ENCODE results near the gene CYTH2.

CYTH2 gene

DNA sequence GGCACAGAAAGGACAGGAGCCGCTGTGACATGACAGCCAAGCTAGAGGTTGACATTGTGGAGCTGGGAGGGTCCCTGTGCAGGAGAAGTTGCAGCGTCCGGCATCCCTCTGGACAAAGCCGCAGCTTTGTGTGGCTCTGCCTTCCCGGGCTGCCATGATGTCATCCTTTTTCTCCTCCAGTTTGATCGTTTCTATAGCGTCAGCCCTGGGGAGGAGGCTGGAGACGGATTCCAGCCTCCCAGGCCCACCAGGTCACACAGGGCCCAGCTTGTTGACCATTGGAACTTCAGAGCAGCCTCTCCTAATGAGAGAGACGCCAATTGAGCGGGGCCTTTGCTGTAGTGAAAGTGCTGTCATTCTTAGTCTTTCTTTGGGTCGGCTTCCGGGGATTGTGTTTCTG, 17.5 kb upstream of the CYTH2 start:
- H3K4me3 ChIP-seq (ENCODE audit: low read depth, low read length): no peak overlapping the region
- H3K27ac ChIP-seq (ENCODE audit: extremely low read depth, low read depth, low read length): no peak overlapping the region
- no peaks in the 10 kb centered on the region for H3K9me3 ChIP-seq (ENCODE audit: control insufficient read depth, insufficient read depth, low read depth, low read length)
- no peaks in the 10 kb centered on the region; the same call in 1 of the 2 replicates for H3K4me1 ChIP-seq (ENCODE audit: control insufficient read depth, insufficient read depth, low read length)
- CTCF ChIA-PET: no interaction called here
- POLR2A ChIA-PET: interaction anchor here (0.7 to 1.3 kb wide), 5 partner anchors 11 to 89 kb away, joined by 3 to 4 read pairs (median 3); partner anchors contain the start of genes SYNGR4 and TMEM143
- peaks cover 66 to 94% of the 10 kb centered on the region in 2 experiments for H3K36me3 ChIP-seq (ENCODE audit: control insufficient read depth in 2 of 2, insufficient read depth in 1 of 2, low read length in 2 of 2)
- no peak for TF ChIP-seq ZNF658 (tag by site-specific recombination; IDR thresholded peaks at IDR 0.05)
- TF ChIP-seq, protein P1, sequence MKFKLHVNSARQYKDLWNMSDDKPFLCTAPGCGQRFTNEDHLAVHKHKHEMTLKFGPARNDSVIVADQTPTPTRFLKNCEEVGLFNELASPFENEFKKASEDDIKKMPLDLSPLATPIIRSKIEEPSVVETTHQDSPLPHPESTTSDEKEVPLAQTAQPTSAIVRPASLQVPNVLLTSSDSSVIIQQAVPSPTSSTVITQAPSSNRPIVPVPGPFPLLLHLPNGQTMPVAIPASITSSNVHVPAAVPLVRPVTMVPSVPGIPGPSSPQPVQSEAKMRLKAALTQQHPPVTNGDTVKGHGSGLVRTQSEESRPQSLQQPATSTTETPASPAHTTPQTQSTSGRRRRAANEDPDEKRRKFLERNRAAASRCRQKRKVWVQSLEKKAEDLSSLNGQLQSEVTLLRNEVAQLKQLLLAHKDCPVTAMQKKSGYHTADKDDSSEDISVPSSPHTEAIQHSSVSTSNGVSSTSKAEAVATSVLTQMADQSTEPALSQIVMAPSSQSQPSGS (tag by site-specific recombination; IDR thresholded peaks at IDR 0.05; ENCODE audit: low read depth): peak; percentile 42; the same call in 1 of the 2 replicates

DNA sequence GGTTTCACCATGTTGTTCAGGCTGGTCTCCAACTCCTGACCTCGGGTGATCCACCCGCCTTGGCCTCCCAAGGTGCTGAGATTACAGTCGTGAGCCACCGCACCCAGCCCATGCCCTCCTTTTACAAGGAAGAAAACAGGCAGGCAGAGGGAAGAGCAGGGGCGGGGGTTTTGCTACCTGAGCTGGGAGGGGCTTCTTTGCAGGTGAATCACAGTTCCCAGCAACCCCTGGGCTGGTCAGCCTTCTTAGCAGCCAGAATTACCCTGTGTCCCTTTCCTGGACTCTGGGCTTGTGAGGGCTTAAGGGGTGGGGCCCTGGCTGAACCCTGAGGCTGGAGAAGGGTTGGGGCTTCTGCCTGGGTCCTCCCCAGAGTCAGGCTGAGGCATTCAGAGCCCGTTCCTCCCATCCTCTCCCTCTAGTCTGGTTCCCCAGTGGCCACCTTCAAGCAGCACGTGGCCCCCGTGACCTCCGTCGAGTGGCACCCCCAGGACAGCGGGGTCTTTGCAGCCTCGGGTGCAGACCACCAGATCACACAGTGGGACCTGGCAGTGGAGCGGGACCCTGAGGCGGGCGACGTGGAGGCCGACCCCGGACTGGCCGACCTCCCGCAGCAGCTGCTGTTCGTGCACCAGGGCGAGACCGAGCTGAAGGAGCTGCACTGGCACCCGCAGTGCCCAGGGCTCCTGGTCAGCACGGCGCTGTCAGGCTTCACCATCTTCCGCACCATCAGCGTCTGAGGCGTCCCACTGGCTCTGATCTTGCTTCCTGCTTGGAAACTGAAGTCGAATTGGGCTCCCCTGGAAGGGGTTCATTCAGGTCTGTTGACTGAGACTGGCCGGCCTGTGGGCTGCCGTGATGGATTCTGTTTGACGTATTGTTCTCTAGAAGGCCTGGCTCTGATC, 16.6 kb upstream of the CYTH2 start:
- no peaks in the 10 kb centered on the region for H3K9me3 ChIP-seq (ENCODE audit: control insufficient read depth, insufficient read depth, low read depth, low read length)

DNA sequence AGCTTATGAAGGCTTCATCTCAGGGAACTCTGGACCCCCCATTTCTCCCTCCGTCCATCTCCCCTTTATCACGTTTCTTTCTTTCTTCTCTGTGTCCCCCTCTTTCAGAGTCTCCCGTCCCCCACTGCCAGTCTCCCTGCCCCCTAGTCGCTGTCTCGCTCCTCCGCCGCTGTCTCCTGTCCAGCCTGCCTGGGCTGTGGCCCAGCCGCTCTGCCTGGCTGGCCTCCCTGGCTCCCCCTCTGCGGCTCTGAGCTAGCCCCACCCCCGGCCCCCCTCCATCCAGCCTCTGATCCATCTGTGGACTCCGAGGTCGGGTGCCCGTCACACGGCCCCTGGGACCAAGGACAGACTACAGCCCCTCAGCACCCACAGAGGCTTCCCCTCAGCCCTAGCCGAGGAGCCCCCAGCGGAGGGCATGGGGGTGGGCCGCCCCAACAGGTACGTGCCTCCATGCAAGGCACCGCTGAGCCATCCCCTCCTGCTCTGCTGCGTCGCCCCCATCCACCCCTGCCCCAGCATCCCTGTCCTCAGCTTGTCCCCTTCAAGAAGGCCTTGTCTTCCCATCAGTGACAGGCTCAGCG, 14.9 kb upstream of the CYTH2 start:
- no peak overlapping the region for H3K27ac ChIP-seq (ENCODE audit: extremely low read depth, low read depth, low read length)
- H3K36me3 ChIP-seq (ENCODE audit: control insufficient read depth in 2 of 2, insufficient read depth in 1 of 2, low read length in 2 of 2): peaks cover 56 to 83% of the 10 kb centered on the region in 2 experiments; a peak in 2 of 3 replicates
- CTCF ChIA-PET: no interaction called here
- POLR2A ChIA-PET: interaction anchor here (0.5 to 0.7 kb wide), 2 partner anchors 23 to 39 kb away, joined by 5 to 11 read pairs; no protein-coding TSS in a partner anchor
- TF ChIP-seq SP7 (tag by site-specific recombination; IDR thresholded peaks at IDR 0.05): no peak
- TF ChIP-seq, protein P2, sequence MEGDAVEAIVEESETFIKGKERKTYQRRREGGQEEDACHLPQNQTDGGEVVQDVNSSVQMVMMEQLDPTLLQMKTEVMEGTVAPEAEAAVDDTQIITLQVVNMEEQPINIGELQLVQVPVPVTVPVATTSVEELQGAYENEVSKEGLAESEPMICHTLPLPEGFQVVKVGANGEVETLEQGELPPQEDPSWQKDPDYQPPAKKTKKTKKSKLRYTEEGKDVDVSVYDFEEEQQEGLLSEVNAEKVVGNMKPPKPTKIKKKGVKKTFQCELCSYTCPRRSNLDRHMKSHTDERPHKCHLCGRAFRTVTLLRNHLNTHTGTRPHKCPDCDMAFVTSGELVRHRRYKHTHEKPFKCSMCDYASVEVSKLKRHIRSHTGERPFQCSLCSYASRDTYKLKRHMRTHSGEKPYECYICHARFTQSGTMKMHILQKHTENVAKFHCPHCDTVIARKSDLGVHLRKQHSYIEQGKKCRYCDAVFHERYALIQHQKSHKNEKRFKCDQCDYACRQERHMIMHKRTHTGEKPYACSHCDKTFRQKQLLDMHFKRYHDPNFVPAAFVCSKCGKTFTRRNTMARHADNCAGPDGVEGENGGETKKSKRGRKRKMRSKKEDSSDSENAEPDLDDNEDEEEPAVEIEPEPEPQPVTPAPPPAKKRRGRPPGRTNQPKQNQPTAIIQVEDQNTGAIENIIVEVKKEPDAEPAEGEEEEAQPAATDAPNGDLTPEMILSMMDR (tag by site-specific recombination; IDR thresholded peaks at IDR 0.05): no peak
- TF ChIP-seq HOXA7 (CRISPR knock-in tag; IDR thresholded peaks at IDR 0.05; ENCODE audit: borderline replicate concordance): no peak
- H3K4me3 ChIP-seq (ENCODE audit: low read depth, low read length): no peak overlapping the region
- H3K4me1 ChIP-seq (ENCODE audit: control insufficient read depth, insufficient read depth, low read length): no peaks in the 10 kb centered on the region
- no peaks in the 10 kb centered on the region for H3K9me3 ChIP-seq (ENCODE audit: control insufficient read depth, insufficient read depth, low read depth, low read length)

More for the DNA sequence above, 16.6 kb upstream of the CYTH2 start:
- Histone ChIP-seq H3K4me3 (ENCODE audit: low read depth, low read length) (no peak overlapping the region), H3K36me3 (ENCODE audit: control insufficient read depth in 2 of 2, insufficient read depth in 1 of 2, low read length in 2 of 2) (peaks cover 65 to 94% of the 10 kb centered on the region in 2 experiments), H3K4me1 (ENCODE audit: control insufficient read depth, insufficient read depth, low read length) (no peaks in the 10 kb centered on the region), H3K27ac (ENCODE audit: extremely low read depth, low read depth, low read length) (no peak overlapping the region)
- TF ChIP-seq ZNF274 (IDR thresholded peaks at IDR 0.05; ENCODE audit: low read length) (no peak), ZNF274 (tag by site-specific recombination; IDR thresholded peaks at IDR 0.05; ENCODE audit: borderline replicate concordance) (no peak), MZF1 (tag by site-specific recombination; IDR thresholded peaks at IDR 0.05; ENCODE audit: borderline replicate concordance) (no peak), ZNF521 (tag by site-specific recombination; IDR thresholded peaks at IDR 0.05) (no peak), ZNF600 (tag by site-specific recombination; IDR thresholded peaks at IDR 0.05) (0 out of 2 replicates have a peak, but pooled peaks have one; percentile 12), ZBTB48 (tag by site-specific recombination; IDR thresholded peaks at IDR 0.05) (no peak), ZNF654 (tag by site-specific recombination; IDR thresholded peaks at IDR 0.05; ENCODE audit: low read depth) (no peak), KLF1 (tag by site-specific recombination; IDR thresholded peaks at IDR 0.05) (peak; percentile 80)
- TF ChIP-seq, protein P3, sequence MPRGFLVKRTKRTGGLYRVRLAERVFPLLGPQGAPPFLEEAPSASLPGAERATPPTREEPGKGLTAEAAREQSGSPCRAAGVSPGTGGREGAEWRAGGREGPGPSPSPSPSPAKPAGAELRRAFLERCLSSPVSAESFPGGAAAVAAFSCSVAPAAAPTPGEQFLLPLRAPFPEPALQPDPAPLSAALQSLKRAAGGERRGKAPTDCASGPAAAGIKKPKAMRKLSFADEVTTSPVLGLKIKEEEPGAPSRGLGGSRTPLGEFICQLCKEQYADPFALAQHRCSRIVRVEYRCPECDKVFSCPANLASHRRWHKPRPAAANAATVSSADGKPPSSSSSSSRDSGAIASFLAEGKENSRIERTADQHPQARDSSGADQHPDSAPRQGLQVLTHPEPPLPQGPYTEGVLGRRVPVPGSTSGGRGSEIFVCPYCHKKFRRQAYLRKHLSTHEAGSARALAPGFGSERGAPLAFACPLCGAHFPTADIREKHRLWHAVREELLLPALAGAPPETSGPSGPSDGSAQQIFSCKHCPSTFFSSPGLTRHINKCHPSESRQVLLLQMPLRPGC (tag by site-specific recombination; IDR thresholded peaks at IDR 0.05): no peak
- TF ChIP-seq, protein P4, sequence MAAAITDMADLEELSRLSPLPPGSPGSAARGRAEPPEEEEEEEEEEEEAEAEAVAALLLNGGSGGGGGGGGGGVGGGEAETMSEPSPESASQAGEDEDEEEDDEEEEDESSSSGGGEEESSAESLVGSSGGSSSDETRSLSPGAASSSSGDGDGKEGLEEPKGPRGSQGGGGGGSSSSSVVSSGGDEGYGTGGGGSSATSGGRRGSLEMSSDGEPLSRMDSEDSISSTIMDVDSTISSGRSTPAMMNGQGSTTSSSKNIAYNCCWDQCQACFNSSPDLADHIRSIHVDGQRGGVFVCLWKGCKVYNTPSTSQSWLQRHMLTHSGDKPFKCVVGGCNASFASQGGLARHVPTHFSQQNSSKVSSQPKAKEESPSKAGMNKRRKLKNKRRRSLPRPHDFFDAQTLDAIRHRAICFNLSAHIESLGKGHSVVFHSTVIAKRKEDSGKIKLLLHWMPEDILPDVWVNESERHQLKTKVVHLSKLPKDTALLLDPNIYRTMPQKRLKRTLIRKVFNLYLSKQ (tag by site-specific recombination; IDR thresholded peaks at IDR 0.05; ENCODE audit: borderline replicate concordance): no peak
- CTCF ChIA-PET: no interaction called here
- POLR2A ChIA-PET: interaction anchor here (0.6 kb wide), 1 partner anchor 9 kb away, joined by 4 read pairs; no protein-coding TSS in a partner anchor

All from HEK293 (cell line).